CD4-positive, alpha-beta T cell (primary cell): ENCODE measurements around the gene OSBPL3. TPM values are rescaled to one million over a fixed set of nuclear protein-coding genes. Genes with fewer than 3 reads are reported as not detected.

ENCODE experiments used
- ATAC-seq: fragments of 200-7000 bp; cut with Tn5 transposase; one replicate; pipeline ENCODE4 v1.10.0; 2022; ENCODE audit warnings: mild to moderate bottlenecking; ENCODE audit not compliant: poor library complexity
- CTCF ChIA-PET: fragments of 350-600 bp; sonication (Branson Sonifier 250); formaldehyde crosslinking; loops from one replicate; lab custom pipeline; 2021; ENCODE audit warnings: antibody characterized with exemption, inconsistent platforms; lab: Charles Lee
- POLR2A ChIA-PET: fragments of 350-600 bp; sonication (Branson Sonifier 250); formaldehyde crosslinking; loops from one replicate; lab custom pipeline; 2021; ENCODE audit warnings: antibody characterized with exemption, inconsistent platforms; lab: Charles Lee
- DNase-seq, 14 experiments: peaks; one replicate each; pipeline ENCODE4 v3.0.0-alpha.2; 2013 to 2020; ENCODE audit warnings: mixed read lengths in 2 of 14
- H3K27ac ChIP-seq, 2 donors: one replicate each; pipeline versions ENCODE4 v1.5.1 to v1.7.0; 2013; ENCODE audit warnings: low read length in 2 of 2, low read depth in 1 of 2, mild to moderate bottlenecking in 1 of 2
- H3K27me3 ChIP-seq, 2 experiments: 1 replicate in 1 of 2; 2 replicates in 1 of 2; pipeline versions ENCODE4 v1.6.1 to v1.7.0; 2013; ENCODE audit warnings: low read length in 2 of 2, control low read depth in 1 of 2, mild to moderate bottlenecking in 1 of 2, moderate library complexity in 1 of 2; ENCODE audit not compliant: insufficient read depth in 2 of 2, control insufficient read depth in 1 of 2
- H3K36me3 ChIP-seq: one replicate; pipeline ENCODE4 v1.6.1; 2013; ENCODE audit warnings: low read length, control low read depth; ENCODE audit not compliant: insufficient read depth
- H3K4me1 ChIP-seq: one replicate; pipeline ENCODE4 v1.6.1; 2013; ENCODE audit warnings: low read length, control low read depth; ENCODE audit not compliant: insufficient read depth
- H3K4me3 ChIP-seq: one replicate; pipeline ENCODE4 v1.5.1; 2013; ENCODE audit warnings: mild to moderate bottlenecking, low read length, moderate library complexity
- H3K9me3 ChIP-seq, 2 experiments: 1 replicate in 1 of 2; 2 replicates in 1 of 2; pipeline versions ENCODE4 v1.6.1 to v1.7.0; 2013; ENCODE audit warnings: low read length in 2 of 2, mild to moderate bottlenecking in 2 of 2, control low read depth in 1 of 2, moderate library complexity in 1 of 2; ENCODE audit not compliant: control insufficient read depth in 1 of 2, insufficient read depth in 1 of 2
- H3K27ac Mint-ChIP-seq: one replicate; pipeline ENCODE4 v1.8.0; 2020; ENCODE audit warnings: mixed read lengths
- H3K27me3 Mint-ChIP-seq: one replicate; pipeline ENCODE4 v1.8.0; 2021; ENCODE audit warnings: mixed read lengths
- H3K36me3 Mint-ChIP-seq: one replicate; pipeline ENCODE4 v1.8.0; 2021; ENCODE audit warnings: low read depth, mixed read lengths
- H3K4me1 Mint-ChIP-seq: one replicate; pipeline ENCODE4 v1.8.0; 2021; ENCODE audit warnings: low read depth, mixed read lengths
- H3K4me3 Mint-ChIP-seq: one replicate; pipeline ENCODE4 v1.8.0; 2020; ENCODE audit warnings: mild to moderate bottlenecking, mixed read lengths
- H3K9me3 Mint-ChIP-seq: one replicate; pipeline ENCODE4 v1.8.0; 2020; ENCODE audit warnings: mixed read lengths
- CTCF ChIP-seq: fragments of 200-600 bp; IDR thresholded peaks from one replicate; pipeline ENCODE4 v1.8.0; 2022; ENCODE audit warnings: antibody characterized with exemption, mild to moderate bottlenecking
- intact Hi-C, 2 experiments: fragments of 100-400 bp; cut with DNase I in 1 of 2; cut with micrococcal nuclease in 1 of 2; formaldehyde crosslinking; loops; one replicate each; pipeline versions ENCODE4 v1.15.1 to v1.9.0; 2023 to 2025; cut with DNase I, micrococcal nuclease
- total RNA-seq, 174 experiments: library from RNA in 2 of 174; stranded (reverse) in 2 of 174; gene quantifications; one replicate each; pipeline ENCODE4 v1.2.3 and lab custom pipeline; 2021 to 2026

Gene OSBPL3
- total RNA-seq, 2 experiments from 2014 or later, result 25.4 to 25.9 TPM

GRCh38 chr7:24966802-24967201 is 13.2 kb downstream of the OSBPL3 start:
- no peaks in the 10 kb centered on the region for H3K9me3 Mint-ChIP-seq
- H3K4me3 ChIP-seq, result no peak overlapping the region
- H3K4me1 Mint-ChIP-seq, result peaks cover 73% of the 10 kb centered on the region
- H3K9me3 ChIP-seq, result no peaks in the 10 kb centered on the region
- CTCF ChIA-PET, result interaction anchor here (1.4 to 3.8 kb wide), 3 partner anchors 11 to 146 kb away, joined by 4 to 14 read pairs (median 6); no protein-coding TSS in a partner anchor
- H3K4me3 Mint-ChIP-seq, result no peak overlapping the region
- no peaks in the 10 kb centered on the region for H3K36me3 ChIP-seq
- peak overlapping the region in 1 of 2 donors; percentile 49 for H3K27ac ChIP-seq
- H3K27me3 Mint-ChIP-seq, result no peaks in the 10 kb centered on the region
- intact Hi-C loops, result no loop called here
- no peaks in the 10 kb centered on the region for H3K36me3 Mint-ChIP-seq
- POLR2A ChIA-PET, result interaction anchor here (1.0 to 6.9 kb wide), 3 partner anchors 13 to 146 kb away, joined by 4 to 51 read pairs (median 5); partner anchors contain the start of gene OSBPL3
- ATAC-seq (no peak), DNase-seq (no peak)
- peaks cover 40% of the 10 kb centered on the region for H3K4me1 ChIP-seq
- H3K27ac Mint-ChIP-seq, result peak overlapping the region; percentile 76
- TF ChIP-seq CTCF, result no peak
- no peaks in the 10 kb centered on the region for H3K27me3 ChIP-seq

- POLR2A ChIA-PET, result interaction anchor here (1.0 to 6.9 kb wide), 3 partner anchors 14 to 145 kb away, joined by 4 to 51 read pairs (median 5); partner anchors contain the start of gene OSBPL3
- H3K27ac ChIP-seq, result peak overlapping the region; percentile 29 to 49
- peaks cover 33% of the 10 kb centered on the region for H3K4me1 ChIP-seq
- no peak overlapping the region for H3K4me3 ChIP-seq
- H3K4me3 Mint-ChIP-seq, result peak overlapping the region; percentile 38
- peak; percentile 78 for ATAC-seq
- DNase-seq, result peak in 7 of 14 experiments; percentile 19 to 72 (median 58)
- no peaks in the 10 kb centered on the region for H3K36me3 ChIP-seq
- intact Hi-C loops, result no loop called here
- no peaks in the 10 kb centered on the region for H3K27me3 ChIP-seq
- no peaks in the 10 kb centered on the region for H3K9me3 ChIP-seq
- CTCF ChIA-PET, result interaction anchor here (1.1 to 3.8 kb wide), 4 partner anchors 12 to 146 kb away, joined by 4 to 14 read pairs (median 5); no protein-coding TSS in a partner anchor
- no peaks in the 10 kb centered on the region for H3K9me3 Mint-ChIP-seq
- H3K27me3 Mint-ChIP-seq, result no peaks in the 10 kb centered on the region
- H3K4me1 Mint-ChIP-seq, result peaks cover 73% of the 10 kb centered on the region
- H3K36me3 Mint-ChIP-seq, result no peaks in the 10 kb centered on the region
- H3K27ac Mint-ChIP-seq, result peak overlapping the region; percentile 76
- no peak for TF ChIP-seq CTCF
Measured at GRCh38 chr7:24965831-24966708, 13.9 kb downstream of the OSBPL3 start.

- no peak for DNase-seq
- H3K27me3 ChIP-seq, result no peaks in the 10 kb centered on the region
- no peak overlapping the region for H3K27ac ChIP-seq
- no peaks in the 10 kb centered on the region for H3K9me3 Mint-ChIP-seq
- intact Hi-C loops, result no loop called here
- POLR2A ChIA-PET, result interaction anchor here (0.7 to 6.9 kb wide), 3 partner anchors 16 to 144 kb away, joined by 3 to 51 read pairs (median 3); partner anchors contain the start of gene OSBPL3
- CTCF ChIA-PET, result interaction anchor here (0.5 to 0.9 kb wide), 2 partner anchors 129 to 143 kb away, joined by 3 read pairs; no protein-coding TSS in a partner anchor
- H3K4me1 Mint-ChIP-seq, result peaks cover 71% of the 10 kb centered on the region
- H3K36me3 Mint-ChIP-seq, result no peaks in the 10 kb centered on the region
- H3K4me1 ChIP-seq, result peaks cover 29% of the 10 kb centered on the region
- TF ChIP-seq CTCF, result no peak
- H3K4me3 ChIP-seq, result no peak overlapping the region
- H3K4me3 Mint-ChIP-seq, result no peak overlapping the region
- no peaks in the 10 kb centered on the region for H3K9me3 ChIP-seq
- no peak for ATAC-seq
- H3K27me3 Mint-ChIP-seq, result no peaks in the 10 kb centered on the region
- H3K27ac Mint-ChIP-seq, result peak overlapping the region; percentile 9
- H3K36me3 ChIP-seq, result no peaks in the 10 kb centered on the region
Measured at GRCh38 chr7:24964191-24964590, 15.8 kb downstream of the OSBPL3 start.
